ENCODE results near the gene WIPF3. TPM values are rescaled to one million over a fixed set of nuclear protein-coding genes. Genes with fewer than 3 reads are reported as not detected.

WIPF3 gene
- total RNA-seq, 1 experiment from 2014 or later, result 11.6 TPM

DNA sequence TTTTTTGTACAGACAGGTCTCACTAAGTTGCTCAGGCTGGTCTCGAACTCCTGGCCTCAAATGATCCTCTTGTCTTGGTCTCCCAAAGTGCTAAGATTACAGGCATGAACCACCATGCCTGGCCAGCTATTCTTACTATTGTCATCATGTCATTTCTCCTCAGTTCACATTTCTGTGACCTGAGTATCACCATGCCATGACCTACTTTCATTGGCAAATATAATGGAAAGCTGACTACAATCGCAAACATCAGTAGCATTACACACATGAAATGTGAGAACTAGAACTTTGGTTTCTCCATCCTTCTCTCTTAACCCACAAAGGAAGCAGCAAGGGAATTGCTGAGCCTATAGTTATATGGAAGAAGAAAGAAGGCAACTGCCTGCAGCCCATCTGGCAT lies 26.0 kb upstream of the WIPF3 start:
- H3K56ac ChIP-seq (ENCODE audit: insufficient read length, low read depth, low read length), result no peak overlapping the region
- H3K4ac ChIP-seq (ENCODE audit: low read depth, low read length), result no peak overlapping the region
- H4K91ac ChIP-seq (ENCODE audit: insufficient read length, low read depth, low read length), result no peak overlapping the region
- WGBS (ENCODE audit: extremely low coverage, insufficient read length, low lambda C conversion rate), result no CpG with 5 or more reads among the region's 2 CpGs
- no peaks in the 10 kb centered on the region for H3K4me1 ChIP-seq (ENCODE audit: insufficient read depth, low read length)
- Mint-ChIP-seq H3K9me3 (no peaks in the 10 kb centered on the region; a peak in 2 of 5 replicates), H3K27ac (no peak overlapping the region), H3K4me3 (no peak overlapping the region), H3K27me3 (ENCODE audit: low read depth) (peaks cover 12% of the 10 kb centered on the region), H3K36me3 (ENCODE audit: insufficient read depth in 1 of 3, low read depth in 3 of 3) (no peaks in the 10 kb centered on the region; a peak in 1 of 7 replicates), H3K4me1 (no peaks in the 10 kb centered on the region)
- H2AFZ ChIP-seq (ENCODE audit: low read length), result no peak overlapping the region
- no peak overlapping the region for H3T11ph ChIP-seq (ENCODE audit: low read length)
- no peak overlapping the region for H2BK5ac ChIP-seq (ENCODE audit: insufficient read length, low read length)
- TF ChIP-seq, protein P1, sequence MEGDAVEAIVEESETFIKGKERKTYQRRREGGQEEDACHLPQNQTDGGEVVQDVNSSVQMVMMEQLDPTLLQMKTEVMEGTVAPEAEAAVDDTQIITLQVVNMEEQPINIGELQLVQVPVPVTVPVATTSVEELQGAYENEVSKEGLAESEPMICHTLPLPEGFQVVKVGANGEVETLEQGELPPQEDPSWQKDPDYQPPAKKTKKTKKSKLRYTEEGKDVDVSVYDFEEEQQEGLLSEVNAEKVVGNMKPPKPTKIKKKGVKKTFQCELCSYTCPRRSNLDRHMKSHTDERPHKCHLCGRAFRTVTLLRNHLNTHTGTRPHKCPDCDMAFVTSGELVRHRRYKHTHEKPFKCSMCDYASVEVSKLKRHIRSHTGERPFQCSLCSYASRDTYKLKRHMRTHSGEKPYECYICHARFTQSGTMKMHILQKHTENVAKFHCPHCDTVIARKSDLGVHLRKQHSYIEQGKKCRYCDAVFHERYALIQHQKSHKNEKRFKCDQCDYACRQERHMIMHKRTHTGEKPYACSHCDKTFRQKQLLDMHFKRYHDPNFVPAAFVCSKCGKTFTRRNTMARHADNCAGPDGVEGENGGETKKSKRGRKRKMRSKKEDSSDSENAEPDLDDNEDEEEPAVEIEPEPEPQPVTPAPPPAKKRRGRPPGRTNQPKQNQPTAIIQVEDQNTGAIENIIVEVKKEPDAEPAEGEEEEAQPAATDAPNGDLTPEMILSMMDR (conservative IDR thresholded peaks at IDR 0.05), result no peak
- H2BK120ac ChIP-seq (ENCODE audit: low read depth, low read length, poor library complexity, severe bottlenecking), result no peak overlapping the region
- no peaks in the 10 kb centered on the region for H3K27me3 ChIP-seq (ENCODE audit: insufficient read depth, low read length)
- no peaks in the 10 kb centered on the region for H3K9me3 ChIP-seq (ENCODE audit: control insufficient read depth, low read depth, low read length)
- H2BK20ac ChIP-seq (ENCODE audit: low read depth, low read length, poor library complexity, severe bottlenecking), result no peak overlapping the region
- H3K18ac ChIP-seq (ENCODE audit: insufficient read length, low read depth, low read length), result no peak overlapping the region
- H4K5ac ChIP-seq (ENCODE audit: insufficient read length, low read depth, low read length), result no peak overlapping the region
- no peaks in the 10 kb centered on the region for H4K20me1 ChIP-seq (ENCODE audit: control insufficient read depth, insufficient read depth, insufficient read length)
- no peak overlapping the region for H3K23ac ChIP-seq (ENCODE audit: insufficient read length, low read depth, low read length)
- H3K9ac ChIP-seq (ENCODE audit: extremely low read depth, insufficient read length, low read length), result no peak overlapping the region
- H3K79me2 ChIP-seq (ENCODE audit: insufficient read depth, low read length), result no peaks in the 10 kb centered on the region
- H4K8ac ChIP-seq (replicated peaks; ENCODE audit: insufficient read length, low read depth, low read length), result no peak overlapping the region
- no peak overlapping the region for H2BK12ac ChIP-seq (ENCODE audit: insufficient read length, low read depth, low read length)
- H3K27ac ChIP-seq (ENCODE audit: insufficient read length, low read depth, low read length), result no peak overlapping the region
- DNase-seq, result no peak
- H2AK5ac ChIP-seq (ENCODE audit: insufficient read length, low read length), result no peak overlapping the region
- H3K4me2 ChIP-seq (ENCODE audit: insufficient read depth, insufficient read length, low read length), result no peak overlapping the region
- no peaks in the 10 kb centered on the region for H3K79me1 ChIP-seq (ENCODE audit: insufficient read depth, low read depth, low read length, poor library complexity, severe bottlenecking)
- H2BK15ac ChIP-seq (ENCODE audit: low read depth, low read length), result no peak overlapping the region
- H3K23me2 ChIP-seq (ENCODE audit: insufficient read length, low read depth, low read length, poor library complexity, severe bottlenecking), result no peaks in the 10 kb centered on the region
- H3K14ac ChIP-seq (ENCODE audit: insufficient read depth, low read length), result no peak overlapping the region

All from H9 (cell line).